Measurements from ENCODE around the gene CKB. TPM values are rescaled to one million over a fixed set of nuclear protein-coding genes. Genes with fewer than 3 reads are reported as not detected.
"Not testable (repeated sequence)": the region's sequence is repeated elsewhere in the genome, so short reads cannot be mapped to it uniquely, and the experiment has no call there.

The CKB gene
- polyA plus RNA-seq, 10 donors: 130 to 286 (median 210) TPM

DNA sequence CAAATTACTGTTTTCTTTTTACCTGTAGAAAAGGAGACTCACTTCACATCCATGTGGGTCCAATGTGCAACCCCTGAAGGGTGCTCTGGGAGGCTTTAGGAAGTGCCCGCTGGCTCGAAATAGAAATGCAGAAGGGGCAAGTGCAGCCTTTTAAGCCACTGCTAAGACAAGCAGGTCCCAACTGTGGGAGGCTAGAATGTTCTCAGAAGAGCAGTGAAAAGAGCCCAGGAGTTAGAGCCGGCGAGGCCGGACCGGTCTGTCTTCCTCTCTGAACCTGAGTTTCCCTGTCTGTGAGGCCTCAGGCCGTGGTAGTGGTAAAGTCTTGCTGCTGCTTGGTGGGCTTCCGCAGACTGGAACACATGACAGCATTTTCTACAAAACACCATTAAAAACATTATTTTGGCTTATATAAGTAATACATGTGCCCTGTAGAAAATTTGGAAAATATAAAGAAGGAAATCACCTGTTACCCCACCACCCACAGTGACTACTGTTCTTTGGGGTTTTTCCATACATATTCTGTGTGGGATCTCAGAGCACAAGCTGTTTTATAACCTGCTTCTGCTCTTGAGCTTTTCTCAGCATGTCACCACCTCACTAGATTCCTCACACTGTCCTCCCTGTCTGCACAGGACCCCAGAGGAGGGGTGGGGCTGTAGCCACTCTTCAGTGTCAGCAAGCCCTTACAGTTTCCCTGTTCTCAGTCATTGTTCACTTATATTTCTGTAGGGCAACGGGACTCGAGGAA is 6.0 kb downstream of the CKB start:
- no peak for DNase-seq

DNA sequence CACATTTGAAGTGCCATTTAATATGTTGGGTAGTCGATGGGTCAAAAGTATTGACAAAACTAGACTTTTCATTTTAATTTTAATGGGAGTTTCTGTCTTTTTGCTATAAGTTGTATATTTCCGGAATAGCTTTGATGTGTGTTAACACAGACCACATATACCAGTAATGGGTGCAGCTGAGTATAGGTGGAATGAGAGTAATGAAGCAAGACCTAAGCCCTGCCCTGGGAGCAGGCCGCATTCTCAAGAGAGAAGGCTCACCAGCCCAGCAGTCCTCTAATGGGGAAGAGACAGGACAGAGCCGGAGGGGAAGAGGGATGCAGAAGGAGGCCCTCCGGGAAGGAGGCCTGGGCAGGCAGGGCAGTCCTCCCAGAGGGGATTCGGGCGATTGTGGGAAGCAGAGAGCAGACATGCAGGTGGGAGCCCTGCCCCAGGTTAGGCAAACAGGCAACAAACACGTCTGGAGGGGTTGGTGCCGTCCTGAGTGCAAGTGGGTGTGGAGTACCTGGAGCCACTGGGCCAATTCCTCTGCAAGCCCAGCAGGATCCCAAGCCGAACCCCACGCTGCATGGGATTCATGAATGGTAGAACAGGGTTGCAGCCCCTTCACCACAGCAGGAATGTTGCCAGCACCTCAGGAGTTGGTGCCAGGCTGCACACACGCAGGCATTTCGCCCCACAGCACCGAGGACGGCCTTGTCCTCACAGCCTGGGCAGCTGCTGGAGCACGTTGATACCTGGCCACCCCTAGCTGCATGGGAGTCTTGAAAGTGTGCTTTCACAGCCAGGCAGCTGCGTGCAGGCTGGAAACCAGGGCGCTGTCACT is 7.8 kb downstream of the CKB start:
- no peak for DNase-seq

DNA sequence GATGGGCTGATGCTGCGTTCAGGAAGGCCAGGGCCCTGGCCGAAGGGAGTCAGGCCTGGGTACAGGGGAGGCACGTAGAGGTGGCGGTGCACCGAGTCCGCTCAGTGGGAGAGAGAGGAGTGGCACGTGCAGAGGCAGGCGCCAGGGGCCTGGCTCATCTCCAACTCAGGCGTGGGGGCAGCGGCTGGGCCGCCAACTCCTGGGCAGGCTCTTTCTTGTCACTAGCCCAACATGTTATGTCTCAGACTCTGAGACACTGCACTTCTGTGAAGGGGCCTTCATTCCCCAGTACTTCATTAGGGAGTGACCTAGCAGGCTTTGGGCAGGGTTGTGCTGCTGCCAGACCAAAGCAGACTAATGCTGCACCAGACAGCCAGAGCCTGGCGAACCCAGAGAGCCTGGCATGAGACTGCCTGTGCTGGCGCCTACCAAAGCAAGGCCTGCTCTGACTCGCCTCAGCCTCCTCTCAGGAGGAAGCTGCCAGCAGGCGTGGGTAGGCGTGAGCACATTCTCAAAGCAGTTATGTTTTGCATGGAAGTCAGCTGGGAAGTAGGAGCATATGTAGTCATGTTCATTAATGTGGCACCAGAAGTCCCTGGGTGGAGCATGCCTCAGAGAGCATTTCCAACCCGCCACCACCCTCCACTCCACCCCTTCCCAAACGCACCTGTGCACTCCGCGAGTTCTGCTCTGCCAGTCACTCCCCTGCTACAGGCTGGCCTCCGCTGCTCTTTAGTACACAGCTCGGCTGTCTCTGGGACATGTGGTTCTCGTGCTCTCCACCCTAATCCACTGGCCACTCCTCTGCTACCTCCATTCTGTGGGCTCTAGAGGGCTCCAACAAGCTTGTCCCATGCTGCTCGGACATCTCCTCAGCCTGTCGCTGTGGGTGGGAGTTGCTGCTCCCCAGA is 9.7 kb downstream of the CKB start:
- DNase-seq: no peak

DNA sequence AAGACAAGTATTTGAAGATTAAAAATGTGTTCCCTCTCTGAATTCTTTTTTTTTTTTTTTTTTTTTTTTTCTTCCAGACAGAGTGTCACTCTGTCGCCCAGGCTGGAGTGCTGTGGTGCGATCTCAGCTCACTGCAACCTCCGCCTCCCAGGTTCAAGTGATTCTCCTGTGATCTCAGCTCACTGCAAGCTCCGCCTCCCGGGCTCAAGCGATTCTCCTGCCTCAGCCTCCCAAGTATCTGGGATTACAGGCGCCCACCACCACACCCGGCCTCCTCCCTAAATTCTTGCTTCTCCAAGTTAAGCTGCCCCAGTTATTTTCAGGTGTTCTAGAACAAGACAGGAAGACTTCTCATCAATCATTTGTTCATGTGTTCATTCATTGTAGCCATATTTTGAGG is 10.4 kb downstream of the CKB start:
- not testable (repeated sequence) for DNase-seq

DNA sequence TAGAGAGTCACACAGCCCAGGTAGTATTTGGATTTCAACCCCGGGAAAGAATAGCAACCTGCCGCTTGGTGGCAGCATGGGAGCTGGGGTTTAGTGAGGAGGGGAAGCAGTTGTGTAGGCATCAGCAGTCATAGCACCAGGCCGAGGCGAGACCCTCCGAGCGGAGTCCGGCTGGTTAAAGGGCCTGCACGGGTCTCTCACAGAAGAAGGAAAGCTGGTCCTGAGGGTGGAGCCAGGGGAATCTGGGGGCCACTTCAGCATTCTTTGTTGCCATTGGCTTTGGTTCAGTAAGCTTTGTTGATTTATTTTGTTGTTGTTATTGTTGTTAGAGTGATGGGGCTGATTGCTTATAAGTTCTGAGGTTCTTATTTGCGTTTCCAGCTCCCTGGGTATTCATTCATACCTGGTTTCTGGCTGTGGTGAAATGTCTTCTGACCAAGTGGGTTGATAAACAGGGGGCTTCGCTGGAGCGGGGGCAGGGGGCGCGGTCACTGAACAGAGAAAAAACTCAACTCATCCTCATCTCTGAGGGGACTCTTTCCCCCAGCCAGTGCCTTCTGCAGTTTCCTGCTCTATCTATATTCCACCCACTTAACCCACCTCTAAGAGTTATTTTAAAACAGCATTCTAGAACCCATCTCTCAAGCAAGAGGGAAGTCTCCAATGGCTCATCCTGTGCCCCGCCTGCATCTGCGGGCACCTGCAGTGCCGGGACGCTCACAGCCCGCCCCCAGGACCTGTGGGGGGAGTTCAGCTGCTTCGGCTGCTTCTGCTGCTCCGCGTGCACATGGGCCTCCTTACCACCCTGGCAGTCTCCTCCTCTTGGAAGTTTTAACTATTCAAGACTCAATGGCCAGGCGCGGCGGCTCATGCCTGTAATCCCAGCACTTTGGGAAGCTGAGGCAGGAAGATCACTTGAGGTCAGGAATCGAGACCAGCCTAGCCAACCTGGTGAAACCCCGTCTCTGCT is 11.6 kb downstream of the CKB start:
- no peak for DNase-seq

DNA sequence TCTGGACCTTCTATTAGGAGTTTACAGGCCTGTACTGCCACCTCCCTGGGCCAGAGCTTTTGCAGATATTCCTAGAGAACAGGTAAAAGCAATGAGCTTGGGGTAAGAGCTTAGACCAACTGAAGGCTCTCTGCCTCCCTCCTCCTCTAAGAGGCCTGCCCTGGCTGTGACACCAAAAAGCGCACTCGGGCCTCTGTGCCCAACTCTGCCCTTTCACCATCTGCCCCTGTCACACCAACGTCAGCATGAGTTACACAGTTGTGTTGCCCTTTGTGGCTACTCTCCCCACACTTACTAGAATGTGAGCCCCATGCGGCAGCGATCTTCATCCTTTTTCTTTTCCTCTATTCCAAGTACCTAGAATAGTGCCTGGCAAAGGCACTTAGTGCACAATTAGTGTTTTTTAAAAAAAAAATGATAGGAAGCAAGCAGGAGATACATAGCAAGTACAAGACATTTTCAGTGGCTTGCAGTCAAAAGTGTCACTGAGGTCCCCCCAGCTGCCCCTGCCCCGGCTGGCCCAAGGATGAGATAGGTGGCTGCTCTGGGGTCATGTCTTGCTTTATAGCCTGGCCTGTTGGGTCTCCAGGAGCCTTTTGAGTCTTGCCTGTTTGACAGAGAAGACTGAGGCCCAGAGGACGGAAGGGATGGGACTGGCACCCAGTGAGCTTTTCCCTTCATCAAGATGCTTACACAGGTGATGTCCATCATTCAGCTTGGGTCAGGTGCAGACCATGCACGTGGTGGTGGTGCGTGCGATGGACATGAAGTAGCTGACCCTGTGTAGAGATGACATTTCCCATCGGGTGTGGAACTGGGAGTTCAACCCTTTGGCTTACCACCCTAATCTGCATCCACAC is 12.5 kb downstream of the CKB start:
- DNase-seq: no peak

DNA sequence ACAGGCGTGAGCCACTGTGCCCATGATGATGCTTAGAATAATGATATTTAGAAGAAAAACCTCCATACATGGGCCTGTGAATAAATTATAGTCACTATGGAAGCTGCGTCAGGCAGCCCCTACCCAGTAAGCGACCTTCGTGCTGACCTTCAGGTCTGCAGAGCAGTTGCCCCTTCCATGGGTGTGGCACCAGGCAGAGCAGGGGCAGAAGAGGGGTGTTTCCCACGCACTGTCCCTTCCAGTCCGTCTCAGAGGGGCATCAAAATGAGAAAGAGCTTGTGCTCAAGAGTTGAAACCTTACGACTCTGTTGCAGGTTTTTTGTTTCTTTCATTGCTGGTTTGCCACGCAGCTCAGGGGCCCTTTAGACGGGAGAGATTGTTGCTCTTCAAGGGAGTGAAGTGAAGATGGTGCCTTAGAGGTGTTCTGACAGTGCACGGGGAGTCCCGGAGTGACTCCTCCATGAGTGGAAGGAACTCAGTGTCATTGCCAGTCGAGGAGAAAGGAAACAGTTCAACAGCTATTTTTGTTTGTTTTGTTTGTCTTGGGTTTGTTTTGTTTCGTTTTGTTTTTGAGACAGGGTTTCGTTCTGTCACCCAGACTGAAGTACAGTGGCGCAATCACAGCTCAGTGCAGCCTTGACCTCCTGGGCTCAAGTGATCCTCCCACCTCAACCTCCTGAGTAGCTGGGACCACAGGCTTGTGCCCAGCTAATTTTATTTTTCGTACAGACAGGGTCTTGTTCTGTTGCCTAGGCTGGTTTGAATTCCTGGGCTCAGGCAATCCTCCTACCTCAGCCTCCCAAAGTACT is 13.9 kb downstream of the CKB start:
- DNase-seq: no peak

DNA sequence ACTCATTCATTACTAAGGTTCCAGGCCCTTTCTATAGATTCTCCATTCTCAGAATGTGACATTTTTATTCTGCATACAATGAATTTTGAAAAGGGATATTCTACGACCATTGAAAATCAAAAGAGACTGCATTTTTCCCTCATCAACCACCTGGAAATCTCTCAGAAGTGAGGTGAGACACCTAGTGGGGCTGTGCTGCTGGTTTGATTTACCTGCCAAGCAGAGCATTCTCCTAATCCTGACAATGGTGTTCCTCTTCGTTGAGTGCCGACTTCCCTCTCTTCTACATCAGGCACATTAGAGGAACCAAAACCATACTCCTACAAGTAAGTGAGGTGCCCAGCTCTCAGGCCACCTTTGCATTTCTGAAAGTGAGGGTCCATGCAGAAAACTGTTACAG is 14.9 kb downstream of the CKB start:
- no peak for DNase-seq

DNA sequence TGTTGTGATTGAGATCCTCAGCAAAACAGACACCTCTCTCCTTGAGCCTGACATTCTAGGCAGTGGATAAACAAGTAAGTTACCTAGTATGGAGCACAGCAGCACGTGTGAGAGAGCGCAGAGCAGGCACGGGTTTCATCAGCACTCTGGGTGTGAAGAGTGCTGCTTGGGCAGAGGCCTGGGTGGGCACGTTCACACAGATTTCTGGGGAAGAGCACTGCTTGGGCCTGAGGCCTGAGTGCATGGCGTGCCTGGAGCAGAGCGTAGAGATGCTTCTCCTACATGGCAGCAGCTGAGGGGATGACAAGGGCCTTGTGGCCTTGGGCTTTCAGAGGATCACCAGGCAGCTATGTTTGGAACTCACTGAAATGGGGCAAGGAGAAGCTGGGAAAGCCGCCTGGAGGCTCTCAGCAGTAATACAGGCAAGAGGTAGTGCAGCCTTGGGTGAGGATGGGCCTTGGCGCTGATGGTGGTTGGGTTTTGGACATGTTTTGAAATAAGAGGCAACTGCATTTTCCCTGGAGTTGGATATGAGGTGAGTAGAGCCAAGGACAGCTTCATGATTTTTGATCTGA is 17.6 kb downstream of the CKB start:
- DNase-seq: no peak

DNA sequence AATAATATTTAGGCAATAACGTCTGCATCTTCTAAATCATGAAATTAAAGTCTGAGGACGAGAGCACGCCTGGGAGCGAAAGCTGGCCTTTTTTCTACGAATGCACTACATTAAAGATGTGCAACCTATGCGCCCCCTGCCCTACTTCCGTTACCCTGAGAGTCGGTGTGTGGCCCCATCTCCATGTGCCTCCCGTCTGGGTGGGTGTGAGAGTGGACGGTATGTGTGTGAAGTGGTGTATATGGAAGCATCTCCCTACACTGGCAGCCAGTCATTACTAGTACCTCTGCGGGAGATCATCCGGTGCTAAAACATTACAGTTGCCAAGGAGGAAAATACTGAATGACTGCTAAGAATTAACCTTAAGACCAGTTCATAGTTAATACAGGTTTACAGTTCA is 19.3 kb downstream of the CKB start:
- DNase-seq: no peak

DNA sequence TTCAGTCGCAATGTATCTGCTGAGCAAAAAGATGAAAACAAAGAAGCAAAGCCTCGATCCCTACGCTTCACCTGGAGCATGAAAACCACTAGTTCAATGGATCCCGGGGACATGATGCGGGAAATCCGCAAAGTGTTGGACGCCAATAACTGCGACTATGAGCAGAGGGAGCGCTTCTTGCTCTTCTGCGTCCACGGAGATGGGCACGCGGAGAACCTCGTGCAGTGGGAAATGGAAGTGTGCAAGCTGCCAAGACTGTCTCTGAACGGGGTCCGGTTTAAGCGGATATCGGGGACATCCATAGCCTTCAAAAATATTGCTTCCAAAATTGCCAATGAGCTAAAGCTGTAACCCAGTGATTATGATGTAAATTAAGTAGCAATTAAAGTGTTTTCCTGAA is 19.8 kb downstream of the CKB start:
- DNase-seq: no peak

DNA sequence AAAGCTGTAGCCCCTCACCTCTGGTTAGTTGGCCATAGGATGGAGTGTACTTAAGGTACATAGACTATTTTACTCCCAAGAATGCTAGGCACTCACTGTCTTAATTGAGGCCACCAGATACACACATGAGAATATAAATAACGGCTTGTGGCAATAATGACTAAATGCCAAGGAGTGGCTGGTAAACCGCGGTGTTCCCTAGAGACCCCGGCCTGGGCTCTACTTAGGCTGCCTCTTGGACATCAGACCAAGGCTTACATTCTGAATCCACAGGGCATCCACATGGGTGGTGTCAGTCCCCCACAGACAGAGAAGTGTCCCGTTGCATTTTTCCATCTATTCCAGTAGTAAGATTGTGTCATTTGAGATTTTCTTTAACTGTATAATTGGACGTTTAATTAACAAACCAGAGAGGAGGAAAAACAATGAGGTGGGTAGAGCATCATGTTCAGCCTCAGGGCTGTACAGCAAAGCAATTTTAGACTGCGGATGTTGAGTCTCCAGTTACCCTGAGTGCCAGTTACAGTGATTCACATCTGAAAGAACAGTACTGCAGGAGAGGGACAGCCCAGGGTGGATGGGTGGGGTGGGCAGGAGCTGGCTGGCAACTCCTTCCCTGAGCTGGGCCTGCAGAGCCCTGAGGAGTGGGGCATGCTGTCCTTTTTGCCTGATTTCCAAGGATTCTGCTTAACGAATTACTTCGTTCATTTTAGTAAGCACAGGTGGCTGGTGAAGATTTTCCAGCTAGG is 20.5 kb downstream of the CKB start:
- DNase-seq: no peak

DNA sequence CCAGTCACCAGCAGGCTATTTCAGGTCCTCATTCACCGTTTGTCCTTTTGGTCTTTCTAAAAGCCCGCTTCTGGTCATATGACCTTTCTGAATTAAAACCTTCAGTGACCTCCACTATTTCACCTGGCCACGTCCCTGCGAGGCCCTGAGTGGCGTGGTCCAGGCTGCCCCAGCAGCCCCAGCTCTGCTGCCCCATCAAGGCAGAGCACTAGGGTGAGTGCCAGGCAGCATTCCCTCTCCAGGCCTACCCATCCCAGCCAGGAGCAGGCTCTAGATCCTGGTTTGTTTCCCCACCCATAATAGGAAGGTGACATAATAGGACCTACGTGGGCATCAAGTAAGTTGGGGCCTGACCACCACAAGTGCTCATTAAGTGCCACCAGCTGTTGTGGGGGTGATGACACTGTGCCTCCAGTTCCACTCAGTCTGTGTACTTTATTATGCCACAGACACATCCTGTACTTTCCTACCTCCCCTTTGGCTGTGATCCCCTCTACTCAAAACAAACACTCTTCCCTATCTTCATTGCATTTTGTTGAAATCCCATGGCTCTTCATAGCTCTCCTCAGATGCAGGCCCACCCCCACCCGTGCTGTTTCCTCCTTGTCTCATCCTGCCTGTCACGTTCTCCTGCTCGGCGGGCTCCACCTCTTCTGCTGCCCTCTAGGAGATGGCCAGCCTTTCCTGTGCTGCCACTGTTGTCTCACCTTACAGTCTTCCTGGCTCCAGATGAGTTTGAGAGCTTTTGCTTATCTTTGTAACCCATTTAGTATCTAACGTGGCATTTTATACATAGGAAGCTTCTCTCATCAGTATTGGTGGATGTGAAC is 21.4 kb downstream of the CKB start:
- no peak for DNase-seq

DNA sequence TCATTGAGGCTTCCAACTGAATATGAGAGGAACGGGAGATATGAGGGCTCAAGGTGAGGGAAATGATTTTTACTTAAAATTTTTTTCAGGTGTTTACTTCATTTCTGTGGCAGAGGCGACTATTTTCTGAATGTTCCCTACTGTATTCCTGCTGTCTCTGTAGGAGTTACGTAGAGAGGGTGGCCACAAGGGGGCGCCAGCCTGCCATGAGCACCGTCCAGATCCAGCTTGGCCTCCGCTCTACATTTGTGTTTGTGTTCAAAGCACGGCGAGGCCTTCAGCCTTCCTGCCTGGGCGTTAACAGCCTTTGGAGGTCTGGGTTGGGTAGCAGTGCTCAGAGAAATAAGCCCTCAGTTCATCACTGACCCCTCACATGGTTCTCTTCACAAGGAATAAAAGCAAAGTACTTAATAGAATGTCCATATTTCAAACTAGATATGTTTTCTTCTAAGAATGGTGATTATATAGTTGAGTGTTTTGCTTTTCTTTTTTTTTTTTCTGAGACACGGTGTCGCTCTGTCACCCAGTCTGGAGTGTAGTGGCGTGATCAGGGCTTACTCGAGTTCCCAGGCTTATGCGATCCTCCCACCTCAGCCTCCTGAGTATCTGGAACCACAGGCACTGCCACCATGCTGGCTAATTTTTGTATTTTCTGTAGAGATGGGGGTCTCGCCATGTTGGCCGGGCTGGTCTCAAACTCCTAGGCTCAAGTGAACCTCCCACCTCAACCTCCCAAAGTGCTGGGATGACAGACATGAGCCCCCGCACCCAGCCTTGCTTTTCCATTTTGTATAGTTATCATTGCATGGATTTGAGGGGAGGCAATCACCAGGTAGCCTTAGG is 22.3 kb downstream of the CKB start:
- DNase-seq: peak; percentile 71 to 92 (median 87)

DNA sequence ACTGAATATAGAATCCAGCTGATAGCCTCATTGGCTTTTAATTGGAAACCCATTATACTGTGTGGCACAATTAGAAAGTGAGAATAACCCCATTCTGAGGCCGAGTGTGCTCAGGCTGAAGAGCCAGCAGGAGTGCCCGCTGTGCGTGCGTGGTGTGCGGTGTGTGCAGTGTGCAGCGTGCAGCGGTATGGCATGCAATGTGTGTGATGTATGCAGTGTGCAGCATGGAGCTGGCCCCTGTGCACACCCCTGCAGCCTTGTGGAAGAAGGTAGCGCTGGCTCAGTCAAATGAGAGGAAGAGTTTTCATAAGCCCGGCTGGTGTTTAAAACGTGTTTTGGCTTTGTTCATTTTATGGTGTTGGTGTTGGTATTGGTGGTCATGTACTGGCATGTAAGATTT is 22.9 kb downstream of the CKB start:
- no peak for DNase-seq

DNA sequence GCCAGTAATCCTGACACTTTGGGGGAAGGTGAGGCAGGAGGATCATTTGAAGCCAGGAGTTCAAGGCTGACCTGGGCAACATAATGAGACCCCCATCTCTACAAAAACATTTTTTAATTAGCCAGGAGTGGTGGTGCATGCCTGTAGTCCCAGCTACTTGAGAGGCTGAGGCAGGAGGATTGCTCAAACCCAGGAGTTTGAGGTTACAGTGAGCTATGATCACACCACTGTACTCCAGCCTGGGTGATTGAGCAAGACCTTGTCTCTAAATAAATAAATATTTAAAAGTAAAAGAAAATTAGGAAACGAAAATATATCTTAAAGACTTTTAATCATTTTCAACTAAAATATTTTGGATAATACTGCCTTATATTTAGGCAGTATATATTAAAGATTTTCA is 25.9 kb downstream of the CKB start:
- no peak for DNase-seq

Data from muscle of back (tissue), 11 donors.